ENCODE results near the gene TST. TPM values are rescaled to one million over a fixed set of nuclear protein-coding genes. Genes with fewer than 3 reads are reported as not detected.
"Not testable (repeated sequence)": the region's sequence is repeated elsewhere in the genome, so short reads cannot be mapped to it uniquely, and the experiment has no call there.

The TST gene
- total RNA-seq, 1 experiment from 2014 or later: 52.2 TPM

DNA sequence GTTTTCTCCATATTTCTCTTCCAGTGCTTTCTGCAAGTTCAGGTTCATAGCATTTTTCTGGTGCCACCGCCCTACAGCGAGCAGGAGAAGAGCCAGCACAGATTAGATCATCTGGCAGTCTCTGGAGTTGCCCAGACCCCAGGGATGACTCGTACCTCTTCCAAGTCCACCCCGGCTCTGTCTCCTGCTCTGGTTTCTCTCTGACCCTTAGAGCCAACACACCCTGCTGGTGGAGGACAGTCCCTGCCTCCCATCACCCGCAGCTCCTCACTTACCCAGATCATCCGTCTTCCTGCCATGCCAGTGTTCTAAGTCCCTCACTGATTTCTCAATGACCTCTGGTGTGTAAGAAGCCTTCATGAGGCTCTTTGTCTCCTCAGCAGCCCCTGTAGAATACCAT is 28.0 kb downstream of the TST start:
- Mint-ChIP-seq H3K27me3 (ENCODE audit: unreplicated experiment) (peaks cover 82% of the 10 kb centered on the region), H3K9me3 (ENCODE audit: low read depth, unreplicated experiment) (no peaks in the 10 kb centered on the region)

DNA sequence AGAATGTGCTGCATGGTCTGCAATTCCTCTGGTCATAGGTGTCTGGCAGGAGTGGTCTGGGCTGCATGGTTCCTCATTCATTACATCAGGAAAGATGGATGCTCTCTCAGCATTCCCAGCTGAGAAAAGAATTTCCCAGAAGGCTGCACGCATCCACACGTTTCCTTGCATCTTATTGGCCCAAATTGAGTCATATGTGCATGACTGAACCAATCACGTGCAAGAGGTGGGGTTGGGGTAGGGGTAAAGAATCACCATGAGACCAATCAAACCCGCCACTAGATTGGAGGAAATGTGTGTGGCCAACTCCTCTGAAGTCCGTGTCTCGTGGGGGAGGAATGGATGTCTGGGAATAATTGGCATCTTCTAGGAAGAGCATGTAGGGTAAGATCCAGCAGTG is 28.8 kb downstream of the TST start:
- no peak for TF ChIP-seq CTCF (IDR thresholded peaks at IDR 0.05; ENCODE audit: unreplicated experiment)
- no peaks in the 10 kb centered on the region for H3K9me3 Mint-ChIP-seq (ENCODE audit: low read depth, unreplicated experiment)
- intact Hi-C loops (cut with micrococcal nuclease; ENCODE audit: unreplicated experiment): no loop called here
- no TSS peak for BruUV-seq (replicated peaks)
- DNase-seq: no peak
- no peak overlapping the region for H3K4me3 Mint-ChIP-seq (ENCODE audit: low read depth, unreplicated experiment)
- CTCF ChIA-PET: no interaction called here
- no peaks in the 10 kb centered on the region for H3K4me1 Mint-ChIP-seq (ENCODE audit: low read depth, unreplicated experiment)
- no peaks in the 10 kb centered on the region for H3K36me3 Mint-ChIP-seq (ENCODE audit: insufficient read depth, unreplicated experiment)
- H3K27me3 Mint-ChIP-seq (ENCODE audit: unreplicated experiment): peaks cover 77% of the 10 kb centered on the region
- H3K27ac Mint-ChIP-seq (ENCODE audit: unreplicated experiment): no peak overlapping the region

More for the DNA sequence above, 28.0 kb downstream of the TST start:
- CTCF ChIA-PET: no interaction called here
- Mint-ChIP-seq H3K4me1 (ENCODE audit: low read depth, unreplicated experiment) (no peaks in the 10 kb centered on the region), H3K36me3 (ENCODE audit: insufficient read depth, unreplicated experiment) (no peaks in the 10 kb centered on the region), H3K4me3 (ENCODE audit: low read depth, unreplicated experiment) (no peak overlapping the region), H3K27ac (ENCODE audit: unreplicated experiment) (no peak overlapping the region)
- no TSS peak for BruUV-seq (replicated peaks)
- no peak for DNase-seq
- no peak for TF ChIP-seq CTCF (IDR thresholded peaks at IDR 0.05; ENCODE audit: unreplicated experiment)
- intact Hi-C loops (cut with micrococcal nuclease; ENCODE audit: unreplicated experiment): no loop called here

DNA sequence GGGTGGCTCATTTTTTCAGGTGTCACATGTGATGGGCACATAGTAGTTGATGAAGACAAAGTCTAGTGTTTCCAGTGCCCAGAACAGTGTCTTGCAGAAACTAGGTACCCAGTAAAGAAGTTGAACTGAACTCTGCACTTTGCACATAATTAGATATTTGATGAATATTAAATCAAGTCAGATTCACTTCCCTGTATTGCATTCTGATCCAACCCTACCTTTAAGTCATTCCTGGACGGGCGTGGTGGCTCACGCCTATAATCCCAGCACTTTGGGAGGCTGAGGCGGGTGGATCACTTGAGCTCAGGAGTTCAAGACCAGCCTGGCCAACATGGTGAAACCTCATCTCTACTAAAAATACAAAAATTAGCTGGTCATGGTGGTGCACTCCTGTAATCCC is 30.2 kb downstream of the TST start:
- H3K27ac Mint-ChIP-seq (ENCODE audit: unreplicated experiment); BruUV-seq (replicated peaks); H3K9me3 Mint-ChIP-seq (ENCODE audit: low read depth, unreplicated experiment); DNase-seq; intact Hi-C loops (cut with micrococcal nuclease; ENCODE audit: unreplicated experiment); H3K4me3 Mint-ChIP-seq (ENCODE audit: low read depth, unreplicated experiment); H3K36me3 Mint-ChIP-seq (ENCODE audit: insufficient read depth, unreplicated experiment); H3K4me1 Mint-ChIP-seq (ENCODE audit: low read depth, unreplicated experiment): not testable (repeated sequence)
- H3K27me3 Mint-ChIP-seq (ENCODE audit: unreplicated experiment): peaks cover 71% of the 10 kb centered on the region
- CTCF ChIA-PET: interaction anchor here (0.6 kb wide), 1 partner anchor 62 kb away, joined by 4 read pairs; no protein-coding TSS in a partner anchor

DNA sequence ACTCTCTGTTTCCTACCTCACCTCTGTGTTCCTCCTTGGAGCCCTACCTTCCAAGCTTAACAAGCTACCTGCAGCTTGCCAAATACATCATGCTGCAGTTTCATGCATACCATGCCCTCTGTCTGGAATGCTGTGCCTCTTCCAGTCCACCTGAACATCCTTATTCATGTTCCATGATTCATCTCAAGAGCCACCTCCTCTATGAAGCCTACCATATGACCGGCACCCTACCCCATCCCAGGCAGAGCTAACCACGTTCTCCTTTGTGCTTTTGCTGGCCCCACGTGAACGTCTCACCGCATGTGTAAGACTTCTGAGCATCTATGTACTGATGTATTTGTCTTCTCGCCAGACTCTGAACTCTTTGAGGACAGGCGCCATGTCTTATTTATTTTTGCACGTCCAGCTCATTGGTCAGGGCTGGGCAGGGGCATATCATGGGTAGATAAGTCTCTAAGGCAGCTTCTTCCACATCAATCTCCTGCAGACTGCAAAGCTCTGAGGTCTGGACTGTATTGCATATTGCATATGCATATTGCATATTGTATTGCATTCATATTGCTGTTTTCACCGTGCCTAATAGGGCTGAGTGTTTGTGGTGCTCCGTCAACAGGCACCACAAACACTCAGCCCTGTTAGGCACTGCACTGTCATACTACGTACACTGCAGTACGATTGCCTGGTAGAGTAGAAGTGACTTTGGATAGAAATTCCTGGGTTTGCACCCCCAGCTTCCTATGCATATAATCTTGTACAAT is 31.0 kb downstream of the TST start:
- H3K36me3 Mint-ChIP-seq (ENCODE audit: insufficient read depth, unreplicated experiment): no peaks in the 10 kb centered on the region
- intact Hi-C loops (cut with micrococcal nuclease; ENCODE audit: unreplicated experiment): no loop called here
- H3K9me3 Mint-ChIP-seq (ENCODE audit: low read depth, unreplicated experiment): no peaks in the 10 kb centered on the region
- no TSS peak for BruUV-seq (replicated peaks)
- no peak for TF ChIP-seq CTCF (IDR thresholded peaks at IDR 0.05; ENCODE audit: unreplicated experiment)
- H3K27me3 Mint-ChIP-seq (ENCODE audit: unreplicated experiment): peaks cover 71% of the 10 kb centered on the region
- H3K27ac Mint-ChIP-seq (ENCODE audit: unreplicated experiment): no peak overlapping the region
- DNase-seq: no peak
- CTCF ChIA-PET: no interaction called here
- H3K4me3 Mint-ChIP-seq (ENCODE audit: low read depth, unreplicated experiment): no peak overlapping the region
- H3K4me1 Mint-ChIP-seq (ENCODE audit: low read depth, unreplicated experiment): no peaks in the 10 kb centered on the region

- no TSS peak for BruUV-seq (replicated peaks)
- intact Hi-C loops (cut with micrococcal nuclease; ENCODE audit: unreplicated experiment): no loop called here
- CTCF ChIA-PET: interaction anchor here (1.5 kb wide), 1 partner anchor 58 kb away, joined by 6 read pairs; no protein-coding TSS in a partner anchor
- Mint-ChIP-seq H3K4me3 (ENCODE audit: low read depth, unreplicated experiment) (no peak overlapping the region), H3K36me3 (ENCODE audit: insufficient read depth, unreplicated experiment) (no peaks in the 10 kb centered on the region), H3K27me3 (ENCODE audit: unreplicated experiment) (peaks cover 73% of the 10 kb centered on the region), H3K9me3 (ENCODE audit: low read depth, unreplicated experiment) (no peaks in the 10 kb centered on the region), H3K4me1 (ENCODE audit: low read depth, unreplicated experiment) (no peaks in the 10 kb centered on the region), H3K27ac (ENCODE audit: unreplicated experiment) (no peak overlapping the region)
- peak; percentile 76 for TF ChIP-seq CTCF (IDR thresholded peaks at IDR 0.05; ENCODE audit: unreplicated experiment)
- DNase-seq: peak; percentile 42
Observed at GRCh38 chr22:36986242-36986821, 32.9 kb downstream of the TST start.

Data from Calu3 (cell line).